ENCODE data around the gene CPNE5.

DNA sequence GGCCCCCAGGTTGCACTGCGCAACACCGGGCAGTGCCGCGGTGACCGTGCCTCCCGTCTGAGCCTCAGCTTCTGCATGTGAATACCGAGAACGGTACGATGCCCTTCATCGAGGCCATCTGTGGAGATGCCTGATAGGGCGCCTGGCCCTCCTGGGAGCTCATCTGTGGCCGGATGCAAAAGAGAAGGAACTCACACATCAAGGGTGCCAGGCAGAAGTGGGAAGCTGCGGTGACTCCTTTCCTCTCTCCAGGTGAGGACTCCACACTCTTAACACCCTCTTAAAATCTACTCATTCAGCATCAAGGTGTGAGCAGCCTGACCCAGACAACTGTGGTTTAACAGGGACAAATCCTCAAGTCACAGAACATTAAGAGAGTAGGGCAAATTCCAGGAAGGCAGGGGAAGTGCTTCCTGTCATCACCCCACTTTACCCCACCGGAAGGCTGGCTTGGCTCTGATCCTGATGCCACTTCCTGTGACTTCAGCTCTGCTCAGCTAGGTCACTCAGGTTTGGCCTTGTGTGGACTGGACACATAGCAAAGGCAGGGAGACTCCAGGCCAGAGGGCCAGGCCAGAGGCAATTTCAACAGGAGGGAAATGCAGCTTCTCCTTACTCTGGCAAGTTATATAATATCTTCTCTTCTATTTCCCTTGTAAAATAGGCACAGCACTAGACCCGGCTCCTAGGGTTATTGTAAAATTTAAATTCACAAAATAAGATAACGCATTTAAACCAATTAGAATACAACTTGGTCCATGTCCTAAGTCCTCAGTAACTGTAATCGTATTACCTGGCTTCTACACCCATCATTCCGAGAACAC, 69.4 kb downstream of the CPNE5 start:
- TF ChIP-seq, protein P1, sequence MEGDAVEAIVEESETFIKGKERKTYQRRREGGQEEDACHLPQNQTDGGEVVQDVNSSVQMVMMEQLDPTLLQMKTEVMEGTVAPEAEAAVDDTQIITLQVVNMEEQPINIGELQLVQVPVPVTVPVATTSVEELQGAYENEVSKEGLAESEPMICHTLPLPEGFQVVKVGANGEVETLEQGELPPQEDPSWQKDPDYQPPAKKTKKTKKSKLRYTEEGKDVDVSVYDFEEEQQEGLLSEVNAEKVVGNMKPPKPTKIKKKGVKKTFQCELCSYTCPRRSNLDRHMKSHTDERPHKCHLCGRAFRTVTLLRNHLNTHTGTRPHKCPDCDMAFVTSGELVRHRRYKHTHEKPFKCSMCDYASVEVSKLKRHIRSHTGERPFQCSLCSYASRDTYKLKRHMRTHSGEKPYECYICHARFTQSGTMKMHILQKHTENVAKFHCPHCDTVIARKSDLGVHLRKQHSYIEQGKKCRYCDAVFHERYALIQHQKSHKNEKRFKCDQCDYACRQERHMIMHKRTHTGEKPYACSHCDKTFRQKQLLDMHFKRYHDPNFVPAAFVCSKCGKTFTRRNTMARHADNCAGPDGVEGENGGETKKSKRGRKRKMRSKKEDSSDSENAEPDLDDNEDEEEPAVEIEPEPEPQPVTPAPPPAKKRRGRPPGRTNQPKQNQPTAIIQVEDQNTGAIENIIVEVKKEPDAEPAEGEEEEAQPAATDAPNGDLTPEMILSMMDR (IDR thresholded peaks at IDR 0.05), result no peak
- TF ChIP-seq POLR2A (IDR thresholded peaks at IDR 0.05), result no peak
